T-helper 1 cell treated with Interleukin-12 subunit alpha and Interleukin-12 subunit beta and Interleukin-4 antibody, amounts not matched to agents 30 μg/mL and 1 μg/mL, for 36 hours (primary cell): Measurements from ENCODE around the gene MAGI2.
"Not testable (repeated sequence)": the region's sequence is repeated elsewhere in the genome, so short reads cannot be mapped to it uniquely, and the experiment has no call there.

ENCODE experiments used
- H3K27ac Mint-ChIP-seq: one replicate; pipeline ENCODE4 v1.8.0; 2021; ENCODE audit warnings: mild to moderate bottlenecking, mixed read lengths
- H3K27me3 Mint-ChIP-seq: one replicate; pipeline ENCODE4 v1.8.0; 2021; ENCODE audit warnings: low read depth, mixed read lengths
- H3K36me3 Mint-ChIP-seq: one replicate; pipeline ENCODE4 v1.8.0; 2021; ENCODE audit warnings: low read depth, mixed read lengths
- H3K4me1 Mint-ChIP-seq: one replicate; pipeline ENCODE4 v1.8.0; 2021; ENCODE audit warnings: low read depth, mixed read lengths
- H3K4me3 Mint-ChIP-seq: one replicate; pipeline ENCODE4 v1.8.0; 2021; ENCODE audit warnings: mild to moderate bottlenecking, moderate library complexity, mixed read lengths
- H3K9me3 Mint-ChIP-seq: one replicate; pipeline ENCODE4 v1.8.0; 2021; ENCODE audit warnings: mixed read lengths

The MAGI2 gene

GRCh38 chr7:78355834-78356233, 1097.6 kb downstream of the MAGI2 start:
- Mint-ChIP-seq H3K27ac (no peak overlapping the region), H3K9me3 (no peaks in the 10 kb centered on the region), H3K4me1 (no peaks in the 10 kb centered on the region), H3K4me3 (no peak overlapping the region), H3K36me3 (no peaks in the 10 kb centered on the region), H3K27me3 (no peaks in the 10 kb centered on the region)

GRCh38 chr7:78350926-78351325, 1102.5 kb downstream of the MAGI2 start:
- Mint-ChIP-seq H3K4me3 (no peak overlapping the region), H3K36me3 (no peaks in the 10 kb centered on the region), H3K27ac (no peak overlapping the region), H3K4me1 (no peaks in the 10 kb centered on the region), H3K27me3 (no peaks in the 10 kb centered on the region), H3K9me3 (no peaks in the 10 kb centered on the region)

GRCh38 chr7:78350391-78350790, 1103.1 kb downstream of the MAGI2 start:
- no peaks in the 10 kb centered on the region for H3K9me3 Mint-ChIP-seq

GRCh38 chr7:78346827-78347226, 1106.6 kb downstream of the MAGI2 start:
- H3K36me3 Mint-ChIP-seq = no peaks in the 10 kb centered on the region
- H3K4me1 Mint-ChIP-seq = no peaks in the 10 kb centered on the region
- H3K4me3 Mint-ChIP-seq = no peak overlapping the region
- H3K27ac Mint-ChIP-seq = no peak overlapping the region
- H3K9me3 Mint-ChIP-seq = no peaks in the 10 kb centered on the region
- no peaks in the 10 kb centered on the region for H3K27me3 Mint-ChIP-seq

More at GRCh38 chr7:78350391-78350790, 1103.1 kb downstream of the MAGI2 start:
- Mint-ChIP-seq H3K27me3 (no peaks in the 10 kb centered on the region), H3K36me3 (no peaks in the 10 kb centered on the region), H3K27ac (no peak overlapping the region), H3K4me3 (no peak overlapping the region), H3K4me1 (no peaks in the 10 kb centered on the region)

- Mint-ChIP-seq H3K27ac (no peak overlapping the region), H3K9me3 (no peaks in the 10 kb centered on the region), H3K4me1 (no peaks in the 10 kb centered on the region), H3K27me3 (no peaks in the 10 kb centered on the region), H3K36me3 (no peaks in the 10 kb centered on the region), H3K4me3 (no peak overlapping the region)
These were observed 1107.5 kb downstream of the MAGI2 start for GRCh38 chr7:78345979-78346378.

GRCh38 chr7:78345293-78345911, 1108.1 kb downstream of the MAGI2 start:
- Mint-ChIP-seq H3K4me3 (no peak overlapping the region), H3K4me1 (no peaks in the 10 kb centered on the region), H3K27me3 (no peaks in the 10 kb centered on the region), H3K9me3 (no peaks in the 10 kb centered on the region), H3K36me3 (no peaks in the 10 kb centered on the region), H3K27ac (no peak overlapping the region)

- Mint-ChIP-seq H3K27me3 (no peaks in the 10 kb centered on the region), H3K4me3 (no peak overlapping the region), H3K4me1 (no peaks in the 10 kb centered on the region), H3K27ac (no peak overlapping the region), H3K36me3 (no peaks in the 10 kb centered on the region), H3K9me3 (no peaks in the 10 kb centered on the region)
These were observed 1119.0 kb downstream of the MAGI2 start for GRCh38 chr7:78334426-78334825.

GRCh38 chr7:78333530-78334425, 1119.7 kb downstream of the MAGI2 start:
- no peaks in the 10 kb centered on the region for H3K27me3 Mint-ChIP-seq
- no peak overlapping the region for H3K27ac Mint-ChIP-seq
- no peaks in the 10 kb centered on the region for H3K4me1 Mint-ChIP-seq
- H3K9me3 Mint-ChIP-seq = no peaks in the 10 kb centered on the region
- no peak overlapping the region for H3K4me3 Mint-ChIP-seq
- no peaks in the 10 kb centered on the region for H3K36me3 Mint-ChIP-seq

- H3K4me1 Mint-ChIP-seq = no peaks in the 10 kb centered on the region
- no peak overlapping the region for H3K4me3 Mint-ChIP-seq
- no peak overlapping the region for H3K27ac Mint-ChIP-seq
- no peaks in the 10 kb centered on the region for H3K36me3 Mint-ChIP-seq
- no peaks in the 10 kb centered on the region for H3K27me3 Mint-ChIP-seq
- no peaks in the 10 kb centered on the region for H3K9me3 Mint-ChIP-seq
These were observed 1124.3 kb downstream of the MAGI2 start for GRCh38 chr7:78329001-78329655.

- no peaks in the 10 kb centered on the region for H3K4me1 Mint-ChIP-seq
- H3K27ac Mint-ChIP-seq = no peak overlapping the region
- H3K9me3 Mint-ChIP-seq = no peaks in the 10 kb centered on the region
- H3K36me3 Mint-ChIP-seq = no peaks in the 10 kb centered on the region
- no peak overlapping the region for H3K4me3 Mint-ChIP-seq
- H3K27me3 Mint-ChIP-seq = no peaks in the 10 kb centered on the region
These were observed 1125.7 kb downstream of the MAGI2 start for GRCh38 chr7:78327718-78328117.

GRCh38 chr7:78326876-78327275, 1126.6 kb downstream of the MAGI2 start:
- H3K4me1 Mint-ChIP-seq = no peaks in the 10 kb centered on the region
- H3K27ac Mint-ChIP-seq = no peak overlapping the region
- no peaks in the 10 kb centered on the region for H3K36me3 Mint-ChIP-seq
- no peaks in the 10 kb centered on the region for H3K9me3 Mint-ChIP-seq
- no peaks in the 10 kb centered on the region for H3K27me3 Mint-ChIP-seq
- H3K4me3 Mint-ChIP-seq = no peak overlapping the region

- H3K27ac Mint-ChIP-seq = no peak overlapping the region
These were observed 1127.3 kb downstream of the MAGI2 start for GRCh38 chr7:78326189-78326588.

GRCh38 chr7:78323118-78323517, 1130.3 kb downstream of the MAGI2 start:
- Mint-ChIP-seq H3K36me3 (no peaks in the 10 kb centered on the region), H3K27me3 (no peaks in the 10 kb centered on the region), H3K4me1 (no peaks in the 10 kb centered on the region), H3K4me3 (no peak overlapping the region), H3K27ac (no peak overlapping the region), H3K9me3 (no peaks in the 10 kb centered on the region)

More at GRCh38 chr7:78326189-78326588, 1127.3 kb downstream of the MAGI2 start:
- Mint-ChIP-seq H3K36me3 (no peaks in the 10 kb centered on the region), H3K4me3 (no peak overlapping the region), H3K4me1 (no peaks in the 10 kb centered on the region), H3K9me3 (no peaks in the 10 kb centered on the region), H3K27me3 (no peaks in the 10 kb centered on the region)

GRCh38 chr7:78322231-78322630, 1131.2 kb downstream of the MAGI2 start:
- H3K27me3 Mint-ChIP-seq, H3K27ac Mint-ChIP-seq, H3K4me3 Mint-ChIP-seq, H3K9me3 Mint-ChIP-seq, H3K4me1 Mint-ChIP-seq, H3K36me3 Mint-ChIP-seq: not testable (repeated sequence)

- Mint-ChIP-seq H3K4me3 (no peak overlapping the region), H3K27ac (no peak overlapping the region), H3K27me3 (no peaks in the 10 kb centered on the region), H3K9me3 (no peaks in the 10 kb centered on the region), H3K36me3 (no peaks in the 10 kb centered on the region), H3K4me1 (no peaks in the 10 kb centered on the region)
These were observed 1136.1 kb downstream of the MAGI2 start for GRCh38 chr7:78317371-78317770.
